HepG2 (cell line): ENCODE results near the gene RTRAF. TPM values are rescaled to one million over a fixed set of nuclear protein-coding genes. Genes with fewer than 3 reads are reported as not detected.

ENCODE experiments used
- ATAC-seq: fragments of 200-7000 bp; cut with Tn5 transposase; 3 replicates; pipeline ENCODE4 v1.9.1; 2020; ENCODE audit warnings: mild to moderate bottlenecking, moderate library complexity
- BruUV-seq: library from RNA; stranded (reverse); fragments of 400-500 nt; replicated peaks from 2 replicates; lab custom pipeline; 2021; lab: Mats Ljungman, UMichigan
- CTCF ChIA-PET: fragments of 300-600 bp; formaldehyde crosslinking; extraction: SDS; loops from one replicate; lab custom pipeline; 2021; ENCODE audit warnings: low total read pairs, inconsistent platforms, low intra/inter-chr PET ratio; lab: Yijun Ruan, JAX
- POLR2A ChIA-PET: fragments of 350-600 bp; sonication (Branson Sonifier 250); formaldehyde crosslinking; loops from one replicate; lab custom pipeline; 2020; ENCODE audit warnings: antibody characterized with exemption, inconsistent platforms; lab: Yijun Ruan, JAX
- DNase-seq: peaks from one replicate; pipeline ENCODE4 v3.0.0-alpha.2; 2015; ENCODE audit warnings: low spot score
- FAIRE-seq: peaks from 3 replicates; lab custom pipeline; 2011; peaks lifted over from hg19 to GRCh38; lab: Jason Lieb, UNC
- H2AFZ ChIP-seq: one replicate; pipeline ENCODE4 v1.6.1; 2011; ENCODE audit warnings: low read length, inconsistent platforms
- H3K27ac ChIP-seq: fragments of 300-600 bp; 3 replicates; pipeline ENCODE4 v1.8.0; 2011; ENCODE audit warnings: mixed run types, mild to moderate bottlenecking, mixed read lengths, low read length, inconsistent platforms; ENCODE audit not compliant: insufficient read depth; ENCODE audit errors: extremely low read length
- H3K27me3 ChIP-seq, 2 experiments: fragments of 200-600 bp in 1 of 2; 2 replicates in 1 of 2; 3 replicates in 1 of 2; pipeline versions ENCODE4 v1.6.0 to v1.8.0; 2011; ENCODE audit warnings: low read length in 2 of 2, mild to moderate bottlenecking in 2 of 2, moderate library complexity in 2 of 2, inconsistent platforms in 1 of 2; ENCODE audit not compliant: insufficient read depth in 2 of 2, control insufficient read depth in 1 of 2
- H3K36me3 ChIP-seq, 2 experiments: fragments of 200-600 bp in 1 of 2; replicated peaks in 1 of 2; 2 replicates in 1 of 2; 3 replicates in 1 of 2; pipeline versions ENCODE4 v1.5.1 to v1.8.0; 2011; ENCODE audit warnings: low read length in 2 of 2, inconsistent platforms in 1 of 2; ENCODE audit not compliant: insufficient read depth in 2 of 2, control insufficient read depth in 1 of 2
- H3K4me1 ChIP-seq: 2 replicates; pipeline ENCODE4 v1.5.1; 2012; ENCODE audit warnings: low read length, inconsistent platforms; ENCODE audit not compliant: insufficient read depth
- H3K4me2 ChIP-seq: 2 replicates; pipeline ENCODE4 v1.6.0; 2011; ENCODE audit warnings: low read depth, low read length, inconsistent platforms
- H3K4me3 ChIP-seq, 3 experiments: fragments of 200-600 bp in 1 of 3; sonication (generic), shearing (Covaris generic) in 1 of 3; replicated peaks in 1 of 3; 2 replicates each; pipeline ENCODE4 v1.5.1; 2011 to 2016; ENCODE audit warnings: low read length in 3 of 3, inconsistent platforms in 2 of 3, low read depth in 2 of 3, mild to moderate bottlenecking in 2 of 3, control low read depth in 1 of 3, mixed read lengths in 1 of 3; ENCODE audit not compliant: insufficient read depth in 1 of 3
- H3K79me2 ChIP-seq: one replicate; pipeline ENCODE4 v1.6.1; 2011; ENCODE audit warnings: low read length, inconsistent platforms; ENCODE audit not compliant: insufficient read depth
- H3K9ac ChIP-seq: 2 replicates; pipeline ENCODE4 v1.6.0; 2011; ENCODE audit warnings: mild to moderate bottlenecking, low read depth, low read length, inconsistent platforms; ENCODE audit not compliant: insufficient read depth
- H3K9me3 ChIP-seq: 2 replicates; pipeline ENCODE4 v1.5.1; 2012; ENCODE audit warnings: mild to moderate bottlenecking, low read length
- H4K20me1 ChIP-seq: 2 replicates; pipeline ENCODE4 v1.6.0; 2011; ENCODE audit warnings: inconsistent platforms, mild to moderate bottlenecking, low read length, moderate library complexity; ENCODE audit not compliant: insufficient read depth
- ATF2 ChIP-seq: sonication (generic); formaldehyde crosslinking; IDR thresholded peaks from 2 replicates; pipeline ENCODE4 v1.4.0; 2020; ENCODE audit warnings: missing genetic modification reagents
- HMG20B ChIP-seq: conservative IDR thresholded peaks from 2 replicates; pipeline ENCODE4 v1.6.1; 2016; ENCODE audit warnings: missing genetic modification reagents, missing compliant biosample characterization
- HNF4G ChIP-seq, 2 experiments: sonication (generic) in 1 of 2; formaldehyde crosslinking in 1 of 2; IDR thresholded peaks; 2 replicates each; pipeline versions ENCODE4 v1.4.0 to v1.6.1; 2011 to 2020; ENCODE audit warnings: borderline replicate concordance in 2 of 2, low read depth in 2 of 2, mild to moderate bottlenecking in 2 of 2, low read length in 1 of 2, missing genetic modification reagents in 1 of 2, moderate library complexity in 1 of 2
- MEF2D ChIP-seq: sonication (generic); formaldehyde crosslinking; IDR thresholded peaks from 2 replicates; pipeline ENCODE4 v1.5.1; 2020; ENCODE audit warnings: mild to moderate bottlenecking, missing genetic modification reagents
- MIXL1 ChIP-seq: IDR thresholded peaks from 2 replicates; pipeline ENCODE4 v1.6.1; 2016
- POGZ ChIP-seq: sonication (generic); formaldehyde crosslinking; IDR thresholded peaks from 2 replicates; pipeline ENCODE4 v1.4.0; 2020; ENCODE audit warnings: mild to moderate bottlenecking, missing genetic modification reagents
- PRMT3 ChIP-seq: sonication (generic); formaldehyde crosslinking; IDR thresholded peaks from 2 replicates; pipeline ENCODE4 v1.8.1; 2022; ENCODE audit warnings: low read depth, mild to moderate bottlenecking, moderate library complexity, missing genetic modification reagents, borderline replicate concordance
- REL ChIP-seq: sonication (generic); formaldehyde crosslinking; conservative IDR thresholded peaks from 2 replicates; pipeline ENCODE4 v1.8.0; 2022; ENCODE audit warnings: mild to moderate bottlenecking, missing genetic modification reagents, moderate library complexity
- RFX3 ChIP-seq: IDR thresholded peaks from 2 replicates; pipeline ENCODE4 v1.6.1; 2016; ENCODE audit warnings: missing biosample characterization, missing genetic modification reagents
- ZKSCAN1 ChIP-seq: fragments of 150-350 bp; IDR thresholded peaks from 2 replicates; pipeline ENCODE4 v1.6.1; 2014; ENCODE audit warnings: low read length
- ZMAT3 ChIP-seq: sonication (generic); formaldehyde crosslinking; conservative IDR thresholded peaks from 2 replicates; pipeline ENCODE4 v1.7.0; 2021; ENCODE audit warnings: missing genetic modification reagents
- ZNF670 ChIP-seq: sonication (generic); formaldehyde crosslinking; IDR thresholded peaks from 2 replicates; pipeline ENCODE4 v1.8.0; 2022; ENCODE audit warnings: mild to moderate bottlenecking, missing genetic modification reagents, borderline replicate concordance
- ZNF781 ChIP-seq: sonication (generic); formaldehyde crosslinking; IDR thresholded peaks from 2 replicates; pipeline ENCODE4 v1.5.1; 2020; ENCODE audit warnings: borderline replicate concordance, mild to moderate bottlenecking, missing genetic modification reagents; ENCODE audit errors: not compliant biosample characterization
- WGBS: methylation state at CpG from one replicate; pipeline ENCODE4 v1.1.6; 2017; ENCODE audit warnings: low lambda C conversion rate; 5-methylcytosine and 5-hydroxymethylcytosine counted together
- in situ Hi-C: cut with HindIII; loops from 2 replicates; pipeline ENCODE4 v1.10.0; 2017; ENCODE audit warnings: low pct_unique_long_range_greater_than_20kb; ENCODE audit not compliant: extremely low pct_ligation_motif_present
- intact Hi-C: fragments of 100-400 bp; cut with micrococcal nuclease; formaldehyde crosslinking; loops from one replicate; pipeline ENCODE4 v1.10.0; 2022; ENCODE audit not compliant: unreplicated experiment
- polyA plus RNA-seq, 8 experiments: library from polyadenylated mRNA; depleted of rRNA in 3 of 8; stranded (reverse) in 7 of 8; unstranded in 1 of 8; fragments of >200 nt; fragmentation: Illumina TruSeq in 4 of 8; extraction: Trizol in 4 of 8; gene quantifications; 2 replicates each; pipeline versions ENCODE4 v1.2.1 to v1.2.3, GENCODE V29; 2011 to 2016; ENCODE audit warnings: low read depth in 4 of 8, missing spikeins in 1 of 8, mixed read lengths in 1 of 8; ENCODE audit not compliant: insufficient read depth in 1 of 8
- total RNA-seq, 5 experiments: library from RNA; depleted of rRNA; stranded (reverse); fragments of >200 nt; fragmentation: Illumina TruSeq; extraction: Trizol; gene quantifications; 2 replicates each; pipeline ENCODE4 v1.2.3, GENCODE V29; 2016; ENCODE audit warnings: low read depth in 1 of 5
- TF ChIP-seq, protein P1 (sequence below): sonication (generic); formaldehyde crosslinking; IDR thresholded peaks from 2 replicates; pipeline ENCODE4 v1.8.1; 2023; ENCODE audit warnings: mild to moderate bottlenecking, inconsistent platforms, moderate library complexity, missing genetic modification reagents, borderline replicate concordance

Gene RTRAF
- total and polyA plus RNA-seq, 2 of the 13 experiments (the other 11 are each of a cell fraction or from before 2014, with no cell fraction given), result 137 to 258 TPM

DNA sequence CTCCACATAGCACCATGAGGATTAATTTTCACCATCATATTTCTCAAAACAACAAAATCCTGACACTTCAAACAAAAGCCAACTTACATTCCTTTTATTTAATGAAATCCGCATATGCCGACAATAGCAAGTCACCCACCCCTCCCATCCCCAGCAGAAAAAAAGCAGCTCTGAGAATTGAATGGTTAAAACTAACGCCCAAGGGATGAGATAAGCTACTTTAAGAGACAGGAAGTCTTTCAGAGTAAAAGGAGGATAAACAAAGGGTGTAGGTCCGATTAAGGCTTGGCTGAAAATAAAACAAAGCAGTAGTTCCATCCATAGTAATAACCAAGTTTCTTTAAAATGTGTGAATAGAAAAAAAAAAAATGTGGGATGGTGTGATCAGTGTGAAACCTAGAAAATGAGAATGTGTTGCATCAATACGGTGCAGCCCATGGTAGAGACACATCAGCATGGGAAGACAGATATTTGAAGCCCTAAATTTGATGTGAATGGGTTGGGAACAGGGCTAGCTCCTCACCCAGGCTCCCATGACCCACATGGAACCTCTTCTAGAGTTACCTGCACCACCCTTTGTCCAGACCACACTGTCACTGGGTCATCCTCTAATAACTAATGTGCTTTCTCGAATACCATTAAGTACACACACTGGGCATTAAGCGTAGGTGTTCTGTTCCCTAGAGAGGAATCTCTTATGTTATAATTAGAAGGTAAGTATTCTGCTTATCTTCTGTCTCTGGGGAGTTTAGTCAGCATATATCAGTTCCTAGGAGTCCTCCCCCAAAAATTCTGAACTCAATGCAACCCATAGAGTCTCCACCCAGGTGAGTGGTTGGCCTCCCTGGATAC lies 31.7 kb downstream of the RTRAF start:
- Histone ChIP-seq H4K20me1 (no peaks in the 10 kb centered on the region), H3K4me1 (no peaks in the 10 kb centered on the region)
- TF ChIP-seq ZNF781 (CRISPR knock-in tag) (no peak), ZKSCAN1 (no peak), PRMT3 (CRISPR knock-in tag) (no peak), MEF2D (CRISPR knock-in tag) (no peak)
- TF ChIP-seq, all 625 proteins: peak for 0
- H3K27ac ChIP-seq, result no peak overlapping the region
- no peaks in the 10 kb centered on the region for H3K36me3 ChIP-seq
- no peak for ATAC-seq
- DNase-seq, result no peak
- 37% methylated on average over 7 of the region's 7 CpGs for WGBS
- no peak overlapping the region for H3K9ac ChIP-seq
- H3K79me2 ChIP-seq, result no peaks in the 10 kb centered on the region
- no peak overlapping the region for H3K4me2 ChIP-seq
- no peak overlapping the region for H3K4me3 ChIP-seq
- H3K9me3 ChIP-seq, result no peaks in the 10 kb centered on the region
- peaks cover 0 to 6% of the 10 kb centered on the region in 2 experiments; a peak in 1 of 5 replicates for H3K27me3 ChIP-seq
- ChIA-PET POLR2A (no interaction called here), CTCF (no interaction called here)
- H2AFZ ChIP-seq, result no peak overlapping the region
- intact Hi-C loops (no loop called here), in situ Hi-C loops (no loop called here)
- no peak for FAIRE-seq
- BruUV-seq, result no TSS peak

DNA sequence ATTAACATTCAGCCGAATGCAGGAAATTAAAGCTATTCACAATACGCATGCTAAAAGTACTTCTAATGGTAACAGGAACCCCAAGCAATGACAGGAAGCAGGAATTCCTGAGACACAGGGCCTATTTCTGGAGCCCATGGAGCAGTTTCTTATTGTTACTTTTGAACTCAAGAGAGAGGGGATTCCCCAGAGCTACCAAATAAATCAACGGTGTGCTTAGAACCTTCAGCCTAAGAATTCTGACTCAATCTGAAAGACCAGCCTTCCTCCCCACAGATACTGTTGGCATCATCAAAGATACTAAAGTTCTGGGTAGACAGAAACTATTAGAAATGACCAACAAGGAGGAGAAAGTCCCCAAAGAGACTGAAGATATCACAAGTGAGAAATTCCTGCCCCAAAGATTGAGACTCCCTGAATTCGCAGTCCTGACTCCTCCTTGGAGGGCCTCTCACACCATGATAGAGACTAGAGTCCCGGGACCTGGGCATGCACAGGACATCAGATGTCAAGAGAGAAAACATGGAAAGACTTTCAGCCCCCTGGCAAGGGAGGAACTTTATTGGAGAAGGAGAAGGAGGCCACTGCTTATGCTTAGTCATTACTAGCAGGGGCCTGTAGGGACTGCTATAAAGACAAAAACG lies 32.7 kb downstream of the RTRAF start:
- ChIA-PET CTCF (no interaction called here), POLR2A (no interaction called here)
- H3K4me1 ChIP-seq, result no peaks in the 10 kb centered on the region
- no peaks in the 10 kb centered on the region for H4K20me1 ChIP-seq
- 33% methylated on average over 6 of the region's 6 CpGs for WGBS
- H3K4me2 ChIP-seq, result no peak overlapping the region
- no peak overlapping the region for H3K27ac ChIP-seq
- no peaks in the 10 kb centered on the region for H3K9me3 ChIP-seq
- FAIRE-seq, result no peak
- H3K9ac ChIP-seq, result no peak overlapping the region
- H2AFZ ChIP-seq, result no peak overlapping the region
- intact Hi-C loops (no loop called here), in situ Hi-C loops (no loop called here)
- H3K36me3 ChIP-seq, result no peaks in the 10 kb centered on the region
- DNase-seq, result no peak
- ATAC-seq, result no peak
- peaks cover 0 to 2% of the 10 kb centered on the region in 2 experiments; a peak in 1 of 5 replicates for H3K27me3 ChIP-seq
- no peak overlapping the region for H3K4me3 ChIP-seq
- BruUV-seq, result no TSS peak
- H3K79me2 ChIP-seq, result no peaks in the 10 kb centered on the region
- TF ChIP-seq ZMAT3 (no peak), POGZ (CRISPR knock-in tag) (no peak), REL (CRISPR knock-in tag) (no peak), HMG20B (no peak), ZNF670 (CRISPR knock-in tag) (no peak), ATF2 (no peak), RFX3 (CRISPR knock-in tag) (no peak), HNF4G (IDR thresholded peaks at IDR 0.05; ENCODE audit: borderline replicate concordance, low read depth, low read length) (no peak), HNF4G (CRISPR knock-in tag; IDR thresholded peaks at IDR 0.05; ENCODE audit: borderline replicate concordance, low read depth) (no peak), MIXL1 (CRISPR knock-in tag) (no peak)
- TF ChIP-seq, protein P1, sequence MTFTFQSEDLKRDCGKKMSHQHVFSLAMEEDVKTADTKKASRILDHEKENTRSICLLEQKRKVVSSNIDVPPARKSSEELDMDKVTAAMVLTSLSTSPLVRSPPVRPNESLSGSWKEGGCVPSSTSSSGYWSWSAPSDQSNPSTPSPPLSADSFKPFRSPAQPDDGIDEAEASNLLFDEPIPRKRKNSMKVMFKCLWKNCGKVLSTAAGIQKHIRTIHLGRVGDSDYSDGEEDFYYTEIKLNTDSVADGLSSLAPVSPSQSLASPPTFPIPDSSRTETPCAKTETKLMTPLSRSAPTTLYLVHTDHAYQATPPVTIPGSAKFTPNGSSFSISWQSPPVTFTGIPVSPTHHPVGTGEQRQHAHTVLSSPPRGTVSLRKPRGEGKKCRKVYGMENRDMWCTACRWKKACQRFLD (CRISPR knock-in tag), result no peak
